ENCODE data around the gene MAPK8. TPM values are rescaled to one million over a fixed set of nuclear protein-coding genes. Genes with fewer than 3 reads are reported as not detected.

The MAPK8 gene
- total and polyA plus RNA-seq, 3 experiments from 2014 or later = 20.5 to 43.5 (median 38.8) TPM

- H3K27ac Mint-ChIP-seq = no peak overlapping the region
- no peaks in the 10 kb centered on the region for H3K36me3 ChIP-seq (ENCODE audit: insufficient read depth, low read length)
- no peaks in the 10 kb centered on the region for H3K36me3 Mint-ChIP-seq
- H3K27me3 Mint-ChIP-seq = peaks cover 8 to 13% of the 10 kb centered on the region in 2 donors
- ChIA-PET CTCF (no interaction called here), POLR2A (no interaction called here)
- H3K27ac ChIP-seq (ENCODE audit: low read depth, low read length) = no peak overlapping the region
- no peaks in the 10 kb centered on the region for H3K4me1 ChIP-seq (ENCODE audit: insufficient read depth, low read length)
- no peaks in the 10 kb centered on the region for H3K27me3 ChIP-seq (ENCODE audit: insufficient read depth, low read length, poor library complexity, severe bottlenecking)
- no peak overlapping the region for H3K4me3 Mint-ChIP-seq
- no peak for DNase-seq
- no peak overlapping the region for H3K4me3 ChIP-seq (ENCODE audit: low read length)
- H3K4me1 Mint-ChIP-seq = no peaks in the 10 kb centered on the region
- H3K9me3 Mint-ChIP-seq = no peaks in the 10 kb centered on the region
- no peaks in the 10 kb centered on the region for H3K9me3 ChIP-seq (ENCODE audit: low read length)
Measured at GRCh38 chr10:48450741-48451466, 144.4 kb downstream of the MAPK8 start.

GRCh38 chr10:48451969-48452878 is 145.7 kb downstream of the MAPK8 start:
- H3K27ac Mint-ChIP-seq = no peak overlapping the region
- CTCF ChIA-PET = no interaction called here
- peaks cover 5 to 15% of the 10 kb centered on the region in 2 donors for H3K27me3 Mint-ChIP-seq
- H3K4me3 Mint-ChIP-seq = no peak overlapping the region
- POLR2A ChIA-PET = no interaction called here
- H3K4me1 ChIP-seq (ENCODE audit: insufficient read depth, low read length) = no peaks in the 10 kb centered on the region
- no peak for DNase-seq
- H3K27me3 ChIP-seq (ENCODE audit: insufficient read depth, low read length, poor library complexity, severe bottlenecking) = no peaks in the 10 kb centered on the region
- no peak overlapping the region for H3K4me3 ChIP-seq (ENCODE audit: low read length)
- H3K4me1 Mint-ChIP-seq = no peaks in the 10 kb centered on the region
- no peaks in the 10 kb centered on the region for H3K9me3 ChIP-seq (ENCODE audit: low read length)
- no peaks in the 10 kb centered on the region for H3K36me3 Mint-ChIP-seq
- no peak overlapping the region for H3K27ac ChIP-seq (ENCODE audit: low read depth, low read length)
- H3K9me3 Mint-ChIP-seq = no peaks in the 10 kb centered on the region
- no peaks in the 10 kb centered on the region for H3K36me3 ChIP-seq (ENCODE audit: insufficient read depth, low read length)

GRCh38 chr10:48452879-48453412 is 146.5 kb downstream of the MAPK8 start:
- no peak overlapping the region for H3K4me3 ChIP-seq (ENCODE audit: low read length)

GRCh38 chr10:48453451-48454301 is 147.2 kb downstream of the MAPK8 start:
- Histone ChIP-seq H3K27me3 (ENCODE audit: insufficient read depth, low read length, poor library complexity, severe bottlenecking) (no peaks in the 10 kb centered on the region), H3K36me3 (ENCODE audit: insufficient read depth, low read length) (no peaks in the 10 kb centered on the region), H3K4me1 (ENCODE audit: insufficient read depth, low read length) (no peaks in the 10 kb centered on the region), H3K4me3 (ENCODE audit: low read length) (no peak overlapping the region), H3K9me3 (ENCODE audit: low read length) (no peaks in the 10 kb centered on the region), H3K27ac (ENCODE audit: low read depth, low read length) (no peak overlapping the region)
- no peak overlapping the region for H3K4me3 Mint-ChIP-seq
- H3K4me1 Mint-ChIP-seq = no peaks in the 10 kb centered on the region
- no peak overlapping the region for H3K27ac Mint-ChIP-seq
- no peaks in the 10 kb centered on the region for H3K9me3 Mint-ChIP-seq
- CTCF ChIA-PET = no interaction called here
- POLR2A ChIA-PET = no interaction called here
- DNase-seq = no peak
- H3K27me3 Mint-ChIP-seq = peaks cover under 1 to 11% of the 10 kb centered on the region in 2 donors
- no peaks in the 10 kb centered on the region for H3K36me3 Mint-ChIP-seq

More at GRCh38 chr10:48452879-48453412, 146.5 kb downstream of the MAPK8 start:
- Histone ChIP-seq H3K9me3 (ENCODE audit: low read length) (no peaks in the 10 kb centered on the region), H3K4me1 (ENCODE audit: insufficient read depth, low read length) (no peaks in the 10 kb centered on the region), H3K27ac (ENCODE audit: low read depth, low read length) (no peak overlapping the region), H3K36me3 (ENCODE audit: insufficient read depth, low read length) (no peaks in the 10 kb centered on the region), H3K27me3 (ENCODE audit: insufficient read depth, low read length, poor library complexity, severe bottlenecking) (no peaks in the 10 kb centered on the region)
- POLR2A ChIA-PET = no interaction called here
- no peak overlapping the region for H3K27ac Mint-ChIP-seq
- no peaks in the 10 kb centered on the region for H3K36me3 Mint-ChIP-seq
- DNase-seq = no peak
- H3K4me3 Mint-ChIP-seq = no peak overlapping the region
- H3K9me3 Mint-ChIP-seq = no peaks in the 10 kb centered on the region
- peaks cover 3 to 13% of the 10 kb centered on the region in 2 donors for H3K27me3 Mint-ChIP-seq
- no peaks in the 10 kb centered on the region for H3K4me1 Mint-ChIP-seq
- CTCF ChIA-PET = no interaction called here

DNA sequence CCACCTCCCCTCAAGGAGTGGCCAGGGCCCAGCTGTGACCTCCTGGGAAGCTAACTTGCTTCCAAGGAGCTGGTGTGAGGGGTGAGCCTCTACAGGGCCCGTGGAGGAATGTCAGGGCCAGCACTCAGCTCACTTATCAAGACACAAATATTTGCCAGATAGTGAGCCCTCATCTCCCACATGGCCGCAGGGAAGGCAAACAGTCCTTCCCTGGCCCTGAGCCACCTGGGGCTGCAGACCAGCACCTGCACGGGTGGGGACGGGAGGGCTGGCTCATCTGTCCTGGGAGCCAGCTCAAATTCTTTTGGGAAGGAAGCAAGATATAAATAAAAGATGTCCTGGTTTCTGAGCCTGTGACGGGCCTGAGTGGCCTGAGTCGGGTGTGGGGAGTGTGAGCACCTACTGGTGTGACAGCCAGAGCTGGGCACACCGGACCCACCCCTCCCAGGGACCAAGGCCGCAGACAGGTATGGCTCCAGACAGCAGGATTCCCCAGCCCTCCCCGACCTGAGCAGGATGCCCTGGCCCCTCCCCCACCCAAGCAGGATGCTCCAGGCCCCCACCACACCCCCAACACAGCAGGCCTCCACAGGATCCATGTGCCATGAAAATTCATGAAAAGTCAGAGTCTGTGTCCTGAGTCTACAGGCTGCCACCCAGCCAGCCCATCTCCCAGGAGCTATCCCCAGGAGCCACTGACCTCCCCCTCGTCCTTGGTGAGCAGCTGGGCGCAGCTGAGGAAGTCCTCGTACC is 148.0 kb downstream of the MAPK8 start:
- Histone ChIP-seq H3K4me3 (ENCODE audit: low read length) (no peak overlapping the region), H3K9me3 (ENCODE audit: low read length) (no peaks in the 10 kb centered on the region), H3K36me3 (ENCODE audit: insufficient read depth, low read length) (no peaks in the 10 kb centered on the region), H3K4me1 (ENCODE audit: insufficient read depth, low read length) (no peaks in the 10 kb centered on the region), H3K27ac (ENCODE audit: low read depth, low read length) (no peak overlapping the region), H3K27me3 (ENCODE audit: insufficient read depth, low read length, poor library complexity, severe bottlenecking) (no peaks in the 10 kb centered on the region)
- H3K27me3 Mint-ChIP-seq = peaks cover 0 to 5% of the 10 kb centered on the region in 2 donors
- no peak overlapping the region for H3K4me3 Mint-ChIP-seq
- no peak for DNase-seq
- no peaks in the 10 kb centered on the region for H3K36me3 Mint-ChIP-seq
- ChIA-PET CTCF (no interaction called here), POLR2A (no interaction called here)
- H3K4me1 Mint-ChIP-seq = no peaks in the 10 kb centered on the region
- H3K27ac Mint-ChIP-seq = no peak overlapping the region
- H3K9me3 Mint-ChIP-seq = no peaks in the 10 kb centered on the region

GRCh38 chr10:48455055-48455391 is 148.5 kb downstream of the MAPK8 start:
- Mint-ChIP-seq H3K36me3 (no peaks in the 10 kb centered on the region), H3K4me1 (no peaks in the 10 kb centered on the region), H3K27ac (no peak overlapping the region), H3K9me3 (no peaks in the 10 kb centered on the region), H3K4me3 (no peak overlapping the region), H3K27me3 (peaks cover 0 to 5% of the 10 kb centered on the region in 2 donors)
- H3K4me3 ChIP-seq (ENCODE audit: low read length) = no peak overlapping the region
- H3K27me3 ChIP-seq (ENCODE audit: insufficient read depth, low read length, poor library complexity, severe bottlenecking) = no peaks in the 10 kb centered on the region
- H3K27ac ChIP-seq (ENCODE audit: low read depth, low read length) = no peak overlapping the region
- H3K4me1 ChIP-seq (ENCODE audit: insufficient read depth, low read length) = no peaks in the 10 kb centered on the region
- no peak for DNase-seq
- POLR2A ChIA-PET = no interaction called here
- CTCF ChIA-PET = no interaction called here
- H3K9me3 ChIP-seq (ENCODE audit: low read length) = no peaks in the 10 kb centered on the region
- H3K36me3 ChIP-seq (ENCODE audit: insufficient read depth, low read length) = no peaks in the 10 kb centered on the region

GRCh38 chr10:48455392-48456151 is 149.1 kb downstream of the MAPK8 start:
- H3K9me3 Mint-ChIP-seq = no peaks in the 10 kb centered on the region
- no peaks in the 10 kb centered on the region for H3K36me3 ChIP-seq (ENCODE audit: insufficient read depth, low read length)
- CTCF ChIA-PET = no interaction called here
- H3K27ac ChIP-seq (ENCODE audit: low read depth, low read length) = peak overlapping the region; percentile 47
- DNase-seq = no peak
- no peak overlapping the region for H3K27ac Mint-ChIP-seq
- no peaks in the 10 kb centered on the region for H3K4me1 Mint-ChIP-seq
- POLR2A ChIA-PET = no interaction called here
- no peak overlapping the region for H3K4me3 Mint-ChIP-seq
- H3K4me1 ChIP-seq (ENCODE audit: insufficient read depth, low read length) = no peaks in the 10 kb centered on the region
- H3K27me3 Mint-ChIP-seq = peaks cover 0 to 5% of the 10 kb centered on the region in 2 donors
- H3K9me3 ChIP-seq (ENCODE audit: low read length) = no peaks in the 10 kb centered on the region
- no peaks in the 10 kb centered on the region for H3K27me3 ChIP-seq (ENCODE audit: insufficient read depth, low read length, poor library complexity, severe bottlenecking)
- H3K36me3 Mint-ChIP-seq = no peaks in the 10 kb centered on the region
- H3K4me3 ChIP-seq (ENCODE audit: low read length) = no peak overlapping the region
